Measurements from ENCODE around the gene TUBE1.

DNA sequence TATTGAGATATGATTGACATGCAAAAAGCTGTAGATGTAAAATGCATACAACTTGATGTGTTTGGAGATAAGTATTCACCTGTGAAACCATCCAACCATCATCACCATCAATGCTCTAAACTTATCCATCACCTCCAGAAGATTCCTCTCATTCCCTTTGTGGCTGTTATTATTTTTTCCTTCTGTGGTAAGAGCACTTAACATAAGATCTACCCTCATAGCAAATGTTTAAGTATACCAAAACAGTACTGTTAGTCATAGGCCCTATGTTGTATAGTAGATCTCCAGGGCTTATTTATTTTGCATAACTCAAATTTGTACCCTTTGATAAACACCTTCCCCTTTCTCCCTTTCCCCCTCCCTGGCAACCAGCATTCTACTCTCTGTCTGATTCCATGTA is 64.5 kb downstream of the TUBE1 start:
- TF ChIP-seq SIN3A (IDR thresholded peaks at IDR 0.05; ENCODE audit: low read depth) (no peak), POLR2A (IDR thresholded peaks at IDR 0.05; ENCODE audit: borderline replicate concordance, extremely low read depth, insufficient read depth, insufficient read length) (no peak), EZH2 (IDR thresholded peaks at IDR 0.05) (no peak), SRF (IDR thresholded peaks at IDR 0.05; ENCODE audit: low read depth) (no peak), ZFX (IDR thresholded peaks at IDR 0.05) (no peak), POLR2AphosphoS5 (IDR thresholded peaks at IDR 0.05; ENCODE audit: low read depth, low read length) (no peak), EZH2phosphoT487 (IDR thresholded peaks at IDR 0.05; ENCODE audit: borderline replicate concordance) (no peak), ATF3 (IDR thresholded peaks at IDR 0.05) (no peak), YY1 (IDR thresholded peaks at IDR 0.05; ENCODE audit: extremely low read depth, insufficient replicate concordance, low read depth, low read length) (no peak)
- TF ChIP-seq, protein P1, sequence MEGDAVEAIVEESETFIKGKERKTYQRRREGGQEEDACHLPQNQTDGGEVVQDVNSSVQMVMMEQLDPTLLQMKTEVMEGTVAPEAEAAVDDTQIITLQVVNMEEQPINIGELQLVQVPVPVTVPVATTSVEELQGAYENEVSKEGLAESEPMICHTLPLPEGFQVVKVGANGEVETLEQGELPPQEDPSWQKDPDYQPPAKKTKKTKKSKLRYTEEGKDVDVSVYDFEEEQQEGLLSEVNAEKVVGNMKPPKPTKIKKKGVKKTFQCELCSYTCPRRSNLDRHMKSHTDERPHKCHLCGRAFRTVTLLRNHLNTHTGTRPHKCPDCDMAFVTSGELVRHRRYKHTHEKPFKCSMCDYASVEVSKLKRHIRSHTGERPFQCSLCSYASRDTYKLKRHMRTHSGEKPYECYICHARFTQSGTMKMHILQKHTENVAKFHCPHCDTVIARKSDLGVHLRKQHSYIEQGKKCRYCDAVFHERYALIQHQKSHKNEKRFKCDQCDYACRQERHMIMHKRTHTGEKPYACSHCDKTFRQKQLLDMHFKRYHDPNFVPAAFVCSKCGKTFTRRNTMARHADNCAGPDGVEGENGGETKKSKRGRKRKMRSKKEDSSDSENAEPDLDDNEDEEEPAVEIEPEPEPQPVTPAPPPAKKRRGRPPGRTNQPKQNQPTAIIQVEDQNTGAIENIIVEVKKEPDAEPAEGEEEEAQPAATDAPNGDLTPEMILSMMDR (IDR thresholded peaks at IDR 0.05 in 2 of 3, conservative IDR thresholded peaks at IDR 0.05 in 1 of 3; ENCODE audit: borderline replicate concordance in 1 of 3, insufficient read depth in 1 of 3, low read depth in 2 of 3, low read length in 2 of 3): no peak
- TF ChIP-seq, protein P2, sequence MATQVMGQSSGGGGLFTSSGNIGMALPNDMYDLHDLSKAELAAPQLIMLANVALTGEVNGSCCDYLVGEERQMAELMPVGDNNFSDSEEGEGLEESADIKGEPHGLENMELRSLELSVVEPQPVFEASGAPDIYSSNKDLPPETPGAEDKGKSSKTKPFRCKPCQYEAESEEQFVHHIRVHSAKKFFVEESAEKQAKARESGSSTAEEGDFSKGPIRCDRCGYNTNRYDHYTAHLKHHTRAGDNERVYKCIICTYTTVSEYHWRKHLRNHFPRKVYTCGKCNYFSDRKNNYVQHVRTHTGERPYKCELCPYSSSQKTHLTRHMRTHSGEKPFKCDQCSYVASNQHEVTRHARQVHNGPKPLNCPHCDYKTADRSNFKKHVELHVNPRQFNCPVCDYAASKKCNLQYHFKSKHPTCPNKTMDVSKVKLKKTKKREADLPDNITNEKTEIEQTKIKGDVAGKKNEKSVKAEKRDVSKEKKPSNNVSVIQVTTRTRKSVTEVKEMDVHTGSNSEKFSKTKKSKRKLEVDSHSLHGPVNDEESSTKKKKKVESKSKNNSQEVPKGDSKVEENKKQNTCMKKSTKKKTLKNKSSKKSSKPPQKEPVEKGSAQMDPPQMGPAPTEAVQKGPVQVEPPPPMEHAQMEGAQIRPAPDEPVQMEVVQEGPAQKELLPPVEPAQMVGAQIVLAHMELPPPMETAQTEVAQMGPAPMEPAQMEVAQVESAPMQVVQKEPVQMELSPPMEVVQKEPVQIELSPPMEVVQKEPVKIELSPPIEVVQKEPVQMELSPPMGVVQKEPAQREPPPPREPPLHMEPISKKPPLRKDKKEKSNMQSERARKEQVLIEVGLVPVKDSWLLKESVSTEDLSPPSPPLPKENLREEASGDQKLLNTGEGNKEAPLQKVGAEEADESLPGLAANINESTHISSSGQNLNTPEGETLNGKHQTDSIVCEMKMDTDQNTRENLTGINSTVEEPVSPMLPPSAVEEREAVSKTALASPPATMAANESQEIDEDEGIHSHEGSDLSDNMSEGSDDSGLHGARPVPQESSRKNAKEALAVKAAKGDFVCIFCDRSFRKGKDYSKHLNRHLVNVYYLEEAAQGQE (IDR thresholded peaks at IDR 0.05; ENCODE audit: low read depth): no peak

Measured in HCT116 (cell line).